Peyer's patch (tissue), 4 donors: ENCODE data around the gene SASH1.

Experiments
- POLR2A ChIP-seq, 2 donors: fragments of 450-650 bp; IDR thresholded peaks; one replicate each; pipeline ENCODE4 v1.5.1; 2017; ENCODE audit warnings: antibody characterized with exemption in 2 of 2, mild to moderate bottlenecking in 2 of 2, moderate library complexity in 2 of 2
- TF ChIP-seq, protein P1 (sequence below), 6 experiments: fragments of 450-650 bp in 4 of 6; fragments of 200-600 bp in 2 of 6; sonication (generic) in 1 of 6; IDR thresholded peaks; one replicate each; pipeline ENCODE4 v1.5.1; 2017 to 2019; ENCODE audit warnings: antibody characterized with exemption in 6 of 6, mild to moderate bottlenecking in 3 of 6, moderate library complexity in 1 of 6

DNA sequence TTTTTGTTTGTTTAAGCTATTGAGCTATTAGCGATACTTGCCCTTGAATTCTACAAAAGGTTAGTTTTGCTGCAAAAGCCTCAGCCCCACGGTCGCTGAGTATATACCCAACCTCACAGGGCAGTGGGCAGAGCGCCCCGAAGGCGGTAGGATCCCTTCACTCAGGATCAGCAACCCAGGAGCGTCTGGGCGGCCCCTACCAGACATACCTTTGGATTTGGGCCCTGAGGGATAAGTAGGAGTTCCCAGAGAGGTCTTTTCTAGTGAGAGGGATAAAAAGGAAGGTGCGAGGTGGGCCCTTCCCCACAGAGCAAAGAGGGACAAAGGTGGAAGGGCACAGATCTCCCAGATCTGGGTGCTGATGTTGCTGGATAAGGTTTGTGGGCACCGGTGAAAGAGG is 6.1 kb downstream of the SASH1 start:
- TF ChIP-seq POLR2A (IDR thresholded peaks at IDR 0.05), result no peak
- TF ChIP-seq, protein P1, sequence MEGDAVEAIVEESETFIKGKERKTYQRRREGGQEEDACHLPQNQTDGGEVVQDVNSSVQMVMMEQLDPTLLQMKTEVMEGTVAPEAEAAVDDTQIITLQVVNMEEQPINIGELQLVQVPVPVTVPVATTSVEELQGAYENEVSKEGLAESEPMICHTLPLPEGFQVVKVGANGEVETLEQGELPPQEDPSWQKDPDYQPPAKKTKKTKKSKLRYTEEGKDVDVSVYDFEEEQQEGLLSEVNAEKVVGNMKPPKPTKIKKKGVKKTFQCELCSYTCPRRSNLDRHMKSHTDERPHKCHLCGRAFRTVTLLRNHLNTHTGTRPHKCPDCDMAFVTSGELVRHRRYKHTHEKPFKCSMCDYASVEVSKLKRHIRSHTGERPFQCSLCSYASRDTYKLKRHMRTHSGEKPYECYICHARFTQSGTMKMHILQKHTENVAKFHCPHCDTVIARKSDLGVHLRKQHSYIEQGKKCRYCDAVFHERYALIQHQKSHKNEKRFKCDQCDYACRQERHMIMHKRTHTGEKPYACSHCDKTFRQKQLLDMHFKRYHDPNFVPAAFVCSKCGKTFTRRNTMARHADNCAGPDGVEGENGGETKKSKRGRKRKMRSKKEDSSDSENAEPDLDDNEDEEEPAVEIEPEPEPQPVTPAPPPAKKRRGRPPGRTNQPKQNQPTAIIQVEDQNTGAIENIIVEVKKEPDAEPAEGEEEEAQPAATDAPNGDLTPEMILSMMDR (IDR thresholded peaks at IDR 0.05), result no peak
